ENCODE measurements around the gene CNTN4.

- TF ChIP-seq CTCF (IDR thresholded peaks at IDR 0.05) (no peak), POLR2AphosphoS5 (IDR thresholded peaks at IDR 0.05; ENCODE audit: insufficient read depth in 1 of 2, low read depth in 1 of 2) (no peak)
Observed at GRCh38 chr3:2888592-2888991, 789.9 kb downstream of the CNTN4 start.

All from vagina (tissue), 2 donors.